ENCODE data around the gene INPP4A.

Gene INPP4A

DNA sequence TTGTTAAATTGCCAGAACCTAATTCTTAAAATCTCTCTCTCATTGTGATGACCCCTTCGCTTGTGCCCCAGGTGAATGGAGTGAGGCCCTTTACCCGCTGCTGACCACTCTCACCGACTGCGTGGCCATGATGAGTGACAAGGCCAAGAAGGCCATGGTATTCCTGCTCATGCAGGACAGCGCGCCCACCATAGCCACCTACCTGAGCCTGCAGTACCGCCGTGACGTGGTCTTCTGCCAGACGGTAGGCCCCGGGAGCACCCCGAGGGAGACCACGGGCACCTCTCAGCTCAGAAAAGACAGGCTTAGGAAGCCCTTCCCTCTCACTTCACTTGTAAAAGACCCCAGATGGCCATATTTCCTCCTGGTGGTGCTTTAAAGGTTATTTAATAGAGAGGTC, 118.7 kb downstream of the INPP4A start:
- no peak for DNase-seq (ENCODE audit: low read depth in 2 of 2)

DNA sequence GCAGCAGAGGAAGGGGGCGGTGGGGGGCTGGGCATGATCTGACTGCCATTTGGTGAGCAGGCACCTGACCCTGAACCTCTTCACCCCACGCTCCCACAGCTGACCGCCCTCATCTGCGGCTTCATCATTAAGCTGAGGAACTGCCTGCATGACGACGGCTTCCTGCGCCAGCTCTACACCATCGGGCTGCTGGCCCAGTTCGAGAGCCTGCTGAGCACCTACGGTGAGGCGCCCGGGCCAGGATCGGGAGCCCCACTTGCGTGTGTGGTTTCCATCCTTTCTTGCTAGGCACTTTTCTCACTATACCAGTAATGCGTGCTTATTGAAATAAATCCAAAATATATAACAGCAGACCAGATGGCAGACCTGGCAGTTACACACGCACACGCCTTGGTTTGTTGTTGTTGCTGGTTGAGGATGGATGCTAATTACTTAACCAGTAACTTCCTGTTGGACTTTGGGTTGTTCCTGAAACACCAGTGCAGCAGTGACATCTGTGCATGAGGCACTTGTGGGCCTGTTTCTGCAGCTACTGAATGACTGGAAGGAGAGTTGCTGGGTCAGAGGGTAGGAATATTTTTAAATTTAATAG, 120.0 kb downstream of the INPP4A start:
- no peak for DNase-seq (ENCODE audit: low read depth in 2 of 2)

DNA sequence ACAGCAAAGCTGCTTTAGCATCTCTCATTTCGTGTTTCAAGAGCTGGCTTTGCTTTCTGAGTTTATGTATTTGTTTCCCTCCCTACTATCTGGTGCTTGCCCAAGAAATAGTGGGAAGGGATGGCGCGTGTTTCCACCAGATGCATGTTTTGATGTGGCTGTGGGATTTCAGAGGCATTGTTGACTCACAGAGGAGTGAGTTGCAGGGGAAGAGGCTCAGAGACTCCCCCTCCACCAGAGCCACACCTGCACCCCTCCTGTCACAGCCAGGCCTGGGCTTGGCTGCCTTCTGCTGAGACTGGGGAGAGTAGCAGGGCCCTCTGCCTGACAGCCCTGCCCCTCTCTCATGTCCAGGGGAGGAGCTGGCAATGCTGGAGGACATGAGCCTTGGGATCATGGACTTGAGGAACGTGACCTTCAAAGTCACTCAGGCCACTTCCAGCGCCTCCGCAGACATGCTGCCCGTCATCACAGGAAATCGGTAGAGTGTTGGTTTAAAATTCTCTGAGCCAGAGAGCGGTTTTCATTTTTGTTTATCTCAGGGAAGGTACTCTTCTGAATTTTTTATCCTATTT, 120.7 kb downstream of the INPP4A start:
- no peak for DNase-seq (ENCODE audit: low read depth in 2 of 2)

DNA sequence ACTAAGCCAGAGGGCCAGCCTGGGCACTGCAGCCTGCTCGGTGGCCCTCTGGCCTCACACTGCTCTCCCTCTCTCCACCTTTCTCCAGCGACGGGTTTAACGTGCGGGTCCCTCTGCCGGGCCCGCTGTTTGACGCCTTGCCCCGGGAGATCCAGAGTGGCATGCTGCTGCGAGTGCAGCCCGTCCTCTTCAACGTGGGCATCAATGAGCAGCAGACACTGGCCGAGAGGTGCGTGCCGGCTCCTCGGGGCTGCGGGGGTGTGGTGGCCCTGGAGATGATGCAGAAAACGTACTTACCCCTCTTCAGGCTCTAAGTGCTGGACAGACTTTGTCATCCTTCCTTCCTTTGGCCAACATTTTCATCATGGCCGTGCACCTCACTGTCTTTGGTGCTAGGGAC, 121.3 kb downstream of the INPP4A start:
- no peak for DNase-seq (ENCODE audit: low read depth in 2 of 2)

DNA sequence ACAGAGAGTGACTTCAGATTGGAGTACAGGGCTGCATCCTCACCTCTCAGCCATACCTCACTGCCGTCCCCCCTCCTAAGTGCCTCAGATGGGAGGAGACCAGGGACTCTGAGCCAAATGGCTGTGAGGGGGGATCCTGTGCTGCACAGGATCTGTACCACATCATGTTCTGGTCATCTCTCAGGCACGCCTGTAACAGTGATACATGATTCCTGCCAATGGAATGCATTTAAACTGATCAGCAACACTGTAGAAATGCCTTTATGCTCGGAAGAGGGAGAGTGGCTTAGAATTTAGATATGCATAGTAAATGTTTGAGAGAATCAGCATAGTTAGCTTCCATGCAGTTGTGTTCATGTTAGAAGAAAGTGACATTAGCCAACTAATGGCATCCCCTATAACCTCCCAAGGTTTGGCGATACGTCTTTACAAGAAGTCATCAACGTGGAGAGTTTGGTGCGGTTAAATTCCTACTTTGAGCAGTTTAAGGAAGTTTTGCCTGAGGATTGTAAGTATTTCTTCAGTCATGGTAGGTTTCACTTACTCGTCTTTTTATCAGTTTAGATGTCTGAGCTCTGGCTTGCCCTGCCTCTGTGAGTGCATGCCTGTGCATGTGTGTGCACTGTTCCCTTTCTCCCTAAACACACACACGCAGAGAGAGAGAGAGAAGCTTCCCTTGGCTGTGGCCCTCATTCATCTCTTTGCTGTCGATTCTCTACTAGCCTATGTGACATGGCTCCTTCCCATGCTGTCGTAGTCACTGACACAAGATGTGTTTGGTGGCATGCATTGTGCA, 123.7 kb downstream of the INPP4A start:
- DNase-seq (ENCODE audit: low read depth in 2 of 2): peak in 1 of 2 experiments; percentile 14

DNA sequence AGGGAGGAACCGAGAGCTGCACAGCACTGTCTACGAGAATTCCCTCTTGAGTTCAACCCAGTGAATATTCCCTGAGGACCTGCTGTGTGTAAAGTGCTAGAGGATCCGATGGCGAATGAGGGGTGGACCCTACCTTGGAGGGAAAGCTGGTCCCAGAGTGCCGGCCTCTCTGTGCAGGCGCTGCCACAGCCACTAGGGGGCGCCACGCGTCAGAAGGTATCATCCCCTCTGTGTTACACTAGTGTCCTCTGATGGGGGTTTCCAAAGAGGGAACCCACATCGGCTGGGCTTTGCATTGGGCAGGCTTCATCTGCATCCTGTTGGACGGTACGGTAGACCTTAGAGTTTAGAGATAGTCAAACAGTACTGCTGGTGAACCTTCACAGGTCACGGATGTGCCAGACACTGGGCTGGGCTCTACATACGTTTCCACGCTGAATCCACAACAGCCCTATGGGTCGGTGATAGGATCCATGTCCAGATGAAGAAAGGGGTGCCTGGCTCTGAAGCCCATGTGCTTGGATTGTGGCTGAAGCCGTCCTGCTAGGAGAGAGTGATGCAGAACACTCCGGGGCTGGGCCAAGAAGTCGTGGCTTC, 124.6 kb downstream of the INPP4A start:
- DNase-seq (ENCODE audit: low read depth in 2 of 2): no peak

DNA sequence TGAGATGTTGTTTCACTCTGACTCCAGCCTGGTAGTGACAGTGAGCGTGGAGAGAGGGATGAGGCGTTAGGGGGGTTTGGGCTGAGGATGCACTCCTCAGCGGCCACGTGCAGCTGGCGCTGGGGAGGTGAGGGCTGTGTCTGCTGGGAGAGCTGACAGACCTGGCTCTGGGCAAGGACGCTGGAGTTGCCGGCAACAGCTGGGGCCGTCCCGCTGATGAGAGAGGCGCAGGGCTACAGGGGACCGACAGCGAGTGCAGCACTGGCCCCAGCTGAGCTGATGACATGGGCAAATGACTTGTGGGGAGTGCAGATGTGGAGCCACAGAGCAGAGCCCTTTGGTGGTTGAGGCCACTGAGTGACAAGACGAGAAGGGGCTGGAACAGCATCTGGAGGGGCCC, 125.3 kb downstream of the INPP4A start:
- DNase-seq (ENCODE audit: low read depth in 2 of 2): no peak

DNA sequence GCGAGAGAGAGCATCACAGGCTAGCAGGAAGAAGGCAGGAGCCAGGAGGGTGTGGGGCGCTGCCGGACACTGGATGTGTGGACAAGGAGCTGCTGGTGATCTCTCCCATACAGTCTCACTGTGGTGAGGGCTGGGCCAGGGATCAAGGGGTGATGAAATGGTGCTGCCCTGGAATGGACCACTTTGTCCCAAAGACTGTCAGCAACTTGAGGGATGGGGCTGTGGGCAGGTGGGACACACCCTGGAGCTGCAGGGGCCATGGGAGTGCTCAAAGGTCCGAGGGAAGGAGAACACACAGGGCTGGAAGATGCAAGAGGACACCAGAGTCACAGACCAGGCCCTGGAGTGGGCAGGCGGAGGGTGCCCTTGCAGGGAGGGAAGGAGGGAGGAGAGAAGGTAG, 125.7 kb downstream of the INPP4A start:
- no peak for DNase-seq (ENCODE audit: low read depth in 2 of 2)

DNA sequence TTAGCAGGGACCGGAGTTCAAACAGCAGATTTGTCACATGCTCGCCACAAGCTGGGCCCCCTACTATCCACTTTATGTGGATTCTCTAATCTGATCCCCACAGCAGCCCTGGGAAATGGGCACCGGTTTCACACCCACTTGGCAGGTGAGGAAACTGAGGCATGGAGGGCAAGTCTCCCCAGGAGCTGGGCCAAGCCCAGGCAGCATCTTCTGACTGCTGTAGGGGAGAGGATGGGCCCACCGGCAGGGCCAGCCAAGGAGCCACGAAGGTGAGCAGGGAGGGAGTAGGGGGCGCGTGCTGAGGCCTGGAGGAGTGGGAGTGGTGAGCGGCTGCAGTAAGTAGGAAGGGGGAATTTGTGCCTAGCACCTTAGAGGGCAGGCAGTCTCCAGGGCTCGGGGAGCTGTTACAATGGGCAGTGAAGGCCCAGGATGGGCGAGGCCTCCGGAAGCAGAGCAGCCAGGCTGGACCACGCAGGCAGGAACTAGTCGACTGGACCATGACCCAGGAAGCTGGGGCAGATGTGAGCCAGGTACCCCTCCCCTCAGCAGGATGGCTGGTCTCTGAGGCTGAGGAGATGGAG, 126.6 kb downstream of the INPP4A start:
- DNase-seq (ENCODE audit: low read depth in 2 of 2): no peak

DNA sequence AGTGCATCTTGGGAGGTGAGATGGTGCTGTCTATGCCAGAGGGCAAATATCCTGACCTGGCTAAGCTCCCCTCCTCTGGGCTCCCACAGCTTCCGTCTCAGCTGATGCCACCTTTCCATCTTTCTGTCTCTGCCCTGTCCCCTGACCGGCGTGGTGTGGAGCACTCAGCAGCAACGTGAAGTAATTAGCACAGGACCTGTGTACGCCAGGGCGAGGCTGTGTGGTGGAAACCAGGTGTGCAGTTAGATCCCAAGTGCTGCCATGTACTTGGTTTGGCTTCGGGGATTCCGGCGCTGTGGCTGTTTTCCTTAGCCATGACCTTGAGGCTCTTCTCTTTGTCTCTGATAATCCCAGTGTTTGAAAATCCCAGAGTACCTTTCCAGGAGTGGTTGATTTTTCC, 127.1 kb downstream of the INPP4A start:
- no peak for DNase-seq (ENCODE audit: low read depth in 2 of 2)

DNA sequence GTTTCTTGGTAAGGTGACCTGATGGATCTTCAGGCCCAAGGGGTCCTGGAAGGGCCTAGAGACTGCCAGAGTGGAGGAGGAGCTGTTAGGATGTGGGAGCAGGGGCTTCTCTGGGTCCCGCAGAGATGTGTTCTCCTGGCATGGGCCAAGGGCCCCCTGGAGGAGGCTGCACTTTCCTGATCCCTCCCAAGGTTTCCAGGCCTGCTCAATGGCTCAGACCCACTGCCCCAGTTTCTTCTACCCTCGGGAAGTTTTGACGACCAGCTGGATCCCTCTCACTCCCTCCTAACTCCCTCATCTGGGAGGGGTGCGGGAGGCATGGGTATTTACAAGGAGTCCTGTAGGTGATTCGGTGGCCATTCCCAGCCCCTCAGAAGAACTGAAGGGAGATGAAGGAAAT, 127.6 kb downstream of the INPP4A start:
- DNase-seq (ENCODE audit: low read depth in 2 of 2): no peak

DNA sequence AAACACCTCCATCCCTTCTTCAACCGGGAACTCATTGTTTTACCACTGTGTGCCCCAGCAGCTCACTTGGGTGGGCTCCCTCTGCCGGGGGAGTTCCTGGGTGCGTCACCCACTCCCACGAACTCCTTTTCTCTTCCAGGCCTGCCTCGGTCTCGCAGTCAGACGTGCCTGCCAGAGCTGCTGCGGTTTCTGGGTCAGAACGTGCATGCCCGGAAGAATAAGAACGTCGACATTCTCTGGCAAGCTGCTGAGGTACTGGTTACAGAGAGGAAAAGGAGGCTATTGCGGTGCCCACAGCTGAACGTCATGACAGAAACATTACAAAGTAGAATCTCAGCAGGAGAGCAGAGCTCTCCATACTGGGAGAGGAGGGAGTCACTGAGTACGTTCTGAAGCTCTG, 128.0 kb downstream of the INPP4A start:
- DNase-seq (ENCODE audit: low read depth in 2 of 2): no peak

DNA sequence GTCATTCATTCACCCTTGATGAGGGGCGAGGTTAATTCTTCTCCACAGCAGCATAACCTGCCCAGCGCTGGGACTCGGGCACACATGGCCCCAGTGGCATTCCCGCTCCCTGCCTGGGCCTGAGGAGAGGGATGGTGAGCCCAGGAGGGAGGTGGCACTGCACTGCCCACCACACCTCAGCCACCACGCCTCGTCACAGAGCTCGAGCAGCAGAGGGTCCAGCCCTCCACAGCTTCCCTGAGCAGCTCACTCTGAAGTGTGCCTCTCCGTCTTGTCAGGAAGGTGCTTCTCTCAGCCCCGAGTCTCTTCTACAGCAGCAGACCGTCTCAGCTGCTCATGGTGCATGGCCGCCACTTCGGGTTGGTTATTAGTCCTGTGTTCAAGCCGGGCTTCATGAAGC, 128.8 kb downstream of the INPP4A start:
- no peak for DNase-seq (ENCODE audit: low read depth in 2 of 2)

DNA sequence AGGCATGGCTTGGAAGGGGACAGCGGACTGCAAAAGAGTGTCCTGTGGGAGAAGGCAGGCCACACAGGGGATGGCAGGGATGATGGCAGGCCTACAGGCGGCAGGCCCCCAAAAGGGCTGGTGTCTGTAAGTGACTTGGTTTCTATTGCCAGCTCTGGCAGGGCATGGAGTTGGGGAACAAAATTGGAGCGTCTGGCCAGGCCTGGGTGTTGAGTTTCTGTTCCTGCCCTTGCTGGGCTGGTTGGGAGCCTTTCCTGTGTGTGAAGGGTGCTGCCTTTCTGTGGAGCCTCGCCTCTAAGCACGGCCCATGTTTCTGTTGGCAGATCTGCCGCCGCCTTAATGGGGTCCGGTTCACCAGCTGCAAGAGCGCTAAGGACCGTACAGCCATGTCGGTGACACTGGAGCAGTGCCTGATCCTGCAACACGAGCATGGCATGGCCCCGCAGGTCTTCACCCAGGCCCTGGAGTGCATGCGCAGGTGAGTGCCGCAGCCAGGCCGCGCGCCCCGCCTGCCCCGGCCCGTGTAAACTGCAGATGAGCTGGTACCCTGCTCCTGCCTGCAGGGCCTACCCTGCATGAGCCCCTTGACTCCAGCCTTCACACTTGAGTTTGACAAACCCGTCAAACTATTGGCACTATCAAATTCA, 132.1 kb downstream of the INPP4A start:
- DNase-seq (ENCODE audit: low read depth in 2 of 2): no peak

DNA sequence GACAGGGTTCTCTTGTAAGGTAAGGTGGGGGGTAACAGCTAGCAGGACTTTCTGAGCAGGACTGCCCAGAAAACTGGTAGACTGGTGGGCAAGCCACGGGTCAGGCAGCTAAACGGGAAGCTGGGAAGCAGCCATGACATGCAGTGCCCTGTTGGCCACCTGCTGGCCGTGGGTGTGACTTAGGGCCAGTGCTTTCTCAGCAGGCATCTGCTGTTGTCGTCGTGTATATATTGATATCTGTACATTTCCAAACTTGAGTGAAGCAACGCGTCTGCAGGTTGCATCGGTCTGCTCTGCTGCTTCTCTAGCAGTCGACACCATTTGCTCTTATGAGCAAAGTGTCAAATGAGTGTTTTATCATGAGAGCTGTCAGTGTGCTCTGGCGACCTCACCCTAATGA, 132.7 kb downstream of the INPP4A start:
- no peak for DNase-seq (ENCODE audit: low read depth in 2 of 2)

DNA sequence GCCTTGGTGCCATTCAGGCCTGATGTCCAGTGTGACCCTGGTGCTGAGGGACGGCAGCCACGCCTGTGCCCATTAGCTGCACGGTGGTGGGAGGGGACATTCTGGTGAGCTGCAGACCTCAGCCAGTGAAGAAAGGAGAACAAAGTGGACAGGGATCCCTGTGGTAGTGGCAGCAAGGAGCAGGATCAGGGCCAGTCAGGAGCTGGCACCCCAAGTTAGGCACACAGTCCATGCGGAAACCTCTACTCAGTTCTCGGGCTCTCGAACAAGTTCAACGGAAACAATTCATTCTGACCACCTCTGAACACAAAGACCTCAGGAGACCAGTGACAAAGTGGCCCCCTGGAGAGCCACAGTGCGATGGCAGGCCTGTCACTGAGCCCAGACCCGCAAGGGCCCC, 133.6 kb downstream of the INPP4A start:
- DNase-seq (ENCODE audit: low read depth in 2 of 2): no peak

DNA sequence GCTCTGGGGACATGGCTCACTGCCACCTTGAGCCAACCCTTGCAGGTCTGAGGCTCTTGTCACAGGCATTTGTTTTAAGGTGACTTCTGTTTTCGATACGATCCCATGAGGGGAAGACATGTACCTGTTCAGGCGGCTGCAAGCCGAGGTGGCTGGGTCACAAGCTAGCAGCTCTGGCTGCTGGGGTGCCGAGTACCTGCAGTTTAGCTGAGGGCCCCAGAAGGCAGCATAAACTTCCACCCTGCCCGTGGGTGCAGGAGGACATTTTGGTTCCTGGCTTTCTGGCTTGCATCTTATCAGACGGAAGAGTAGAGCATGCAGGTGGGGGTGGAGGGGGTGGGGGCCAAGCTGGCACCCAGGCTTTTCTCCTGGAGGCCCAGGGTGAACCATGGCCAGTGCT, 135.3 kb downstream of the INPP4A start:
- DNase-seq (ENCODE audit: low read depth in 2 of 2): no peak

DNA sequence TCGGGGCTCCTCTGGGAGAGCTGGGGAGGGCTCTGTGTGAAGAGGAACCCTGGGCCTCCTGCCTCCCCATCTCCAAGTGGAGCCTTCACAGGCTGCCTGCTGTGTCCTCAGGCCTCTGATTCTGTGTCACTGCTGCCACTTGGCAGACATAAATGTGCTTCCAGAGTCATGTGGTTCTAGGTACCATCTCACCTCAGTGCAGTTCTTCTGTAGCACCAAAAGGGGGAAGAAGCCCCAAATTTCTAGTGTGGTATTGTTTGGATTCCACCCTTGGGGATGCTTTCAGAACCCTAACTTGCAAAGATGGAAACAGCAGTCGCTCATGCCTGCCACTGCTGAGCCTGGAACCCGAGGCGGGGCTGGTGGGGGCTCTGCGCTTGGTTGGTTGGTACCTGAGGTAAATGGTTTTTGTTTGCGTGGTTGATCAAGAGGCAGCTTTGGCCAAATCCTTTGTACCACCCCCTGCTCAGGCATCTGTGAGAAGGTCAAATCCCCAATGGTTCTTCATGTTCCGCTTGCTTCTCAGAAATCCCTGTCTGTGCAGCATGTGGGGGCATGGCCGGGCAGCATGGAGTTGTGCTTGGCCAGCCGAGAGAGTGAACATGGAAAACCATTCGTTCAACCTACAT, 136.1 kb downstream of the INPP4A start:
- DNase-seq (ENCODE audit: low read depth in 2 of 2): no peak

DNA sequence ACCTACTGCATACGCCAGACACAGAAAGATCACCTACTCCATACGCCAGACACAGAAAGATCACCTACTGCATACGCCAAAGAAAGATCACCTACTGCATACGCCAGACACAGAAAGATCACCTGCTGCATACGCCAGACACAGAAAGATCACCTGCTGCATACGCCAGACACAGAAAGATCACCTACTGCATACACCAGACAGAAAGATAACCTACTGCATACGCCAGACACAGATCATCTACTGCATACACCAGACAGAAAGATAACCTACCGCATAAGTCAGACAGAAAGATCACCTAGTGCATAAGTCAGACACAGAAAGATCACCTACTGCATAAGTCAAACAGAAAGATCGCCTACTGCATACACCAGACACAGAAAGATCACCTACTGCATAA, 137.9 kb downstream of the INPP4A start:
- DNase-seq (ENCODE audit: low read depth in 2 of 2): no peak

DNA sequence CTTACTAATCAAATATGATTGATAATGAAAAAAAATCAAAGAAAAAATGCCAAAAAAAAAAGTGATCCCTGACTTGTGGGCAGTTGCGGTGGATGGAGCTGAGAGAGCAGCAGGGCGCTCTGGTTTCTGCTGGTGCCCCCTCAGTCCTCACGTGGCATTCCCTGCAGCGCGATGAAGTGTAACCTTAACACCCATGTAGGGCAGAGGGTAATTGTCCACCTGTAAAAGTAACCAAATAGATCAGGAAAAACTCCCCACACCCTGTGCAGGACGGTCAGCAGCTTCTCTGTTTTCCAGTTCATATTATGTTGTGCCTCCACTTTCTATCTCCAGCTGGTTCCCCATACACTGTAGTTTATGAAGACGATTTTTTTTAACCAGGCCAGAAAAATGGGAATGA, 138.6 kb downstream of the INPP4A start:
- DNase-seq (ENCODE audit: low read depth in 2 of 2): no peak

DNA sequence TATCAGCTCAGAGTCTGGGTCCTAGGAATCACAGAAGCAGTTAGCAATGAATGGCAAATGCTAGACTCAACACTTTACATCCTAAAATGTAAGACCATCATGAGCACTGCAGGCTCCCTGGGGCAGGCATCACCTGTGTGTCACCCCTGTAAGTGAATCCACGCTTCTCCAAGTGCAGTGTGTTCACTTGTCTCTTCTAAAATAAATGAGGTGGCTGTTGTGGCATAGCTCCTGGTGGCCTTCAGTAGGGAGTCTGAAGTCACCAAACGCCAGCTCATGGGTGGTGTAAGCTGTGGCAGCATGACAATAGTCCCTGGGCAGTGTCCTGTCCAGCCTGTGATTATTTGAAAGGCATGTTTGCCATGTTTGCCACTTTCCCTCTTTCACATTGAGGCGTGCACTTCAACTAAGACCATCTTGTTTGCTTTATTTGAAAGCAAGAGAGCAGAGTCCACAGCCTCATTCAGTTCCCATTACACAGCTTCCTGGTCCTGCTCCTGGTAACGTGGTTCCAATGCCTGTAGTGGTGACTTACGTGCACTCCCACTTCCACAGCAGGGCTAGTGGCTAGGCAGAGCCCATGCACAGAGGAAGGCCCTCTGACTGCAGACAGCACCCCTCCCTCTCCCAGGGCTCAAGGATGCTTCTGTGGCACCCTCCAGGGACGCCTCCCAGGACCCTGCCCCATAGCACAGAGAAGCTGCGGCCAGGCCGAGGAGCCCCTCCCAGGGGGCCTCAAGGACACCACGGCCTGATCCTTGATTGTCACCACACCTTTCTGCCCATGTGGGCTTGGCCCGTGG, 139.4 kb downstream of the INPP4A start:
- no peak for DNase-seq (ENCODE audit: low read depth in 2 of 2)

Data from fibroblast of skin of left biceps (primary cell).